B cell (primary cell): ENCODE measurements around the gene NOL4. TPM values are rescaled to one million over a fixed set of nuclear protein-coding genes. Genes with fewer than 3 reads are reported as not detected.

Source experiments
- ATAC-seq: fragments of 200-7000 bp; cut with Tn5 transposase; one replicate; pipeline ENCODE4 v1.10.0; 2021; ENCODE audit warnings: low read depth, mild to moderate bottlenecking, moderate number of reproducible peaks, moderate library complexity
- CTCF ChIA-PET: fragments of 350-600 bp; sonication (Branson Sonifier 250); formaldehyde crosslinking; loops from one replicate; lab custom pipeline; 2021; ENCODE audit warnings: antibody characterized with exemption, inconsistent platforms; lab: Charles Lee
- POLR2A ChIA-PET: fragments of 350-600 bp; sonication (Branson Sonifier 250); formaldehyde crosslinking; loops from one replicate; lab custom pipeline; 2021; ENCODE audit warnings: antibody characterized with exemption; lab: Charles Lee
- DNase-seq: peaks from one replicate; pipeline ENCODE4 v3.0.0; 2013
- H2AFZ ChIP-seq: 2 replicates; pipeline ENCODE4 v1.6.1; 2012; ENCODE audit warnings: mild to moderate bottlenecking, low read depth, low read length; ENCODE audit not compliant: insufficient read depth, poor library complexity, severe bottlenecking
- H3K27ac ChIP-seq, 2 donors: 1 replicate in 1 of 2; 2 replicates in 1 of 2; pipeline ENCODE4 v1.5.1; 2012 to 2013; ENCODE audit warnings: low read length in 2 of 2, mild to moderate bottlenecking in 2 of 2, moderate library complexity in 1 of 2
- H3K27me3 ChIP-seq, 4 experiments: fragments of 200-600 bp in 1 of 4; sonication (generic) in 1 of 4; replicated peaks in 1 of 4; 1 replicate in 2 of 4; 2 replicates in 2 of 4; pipeline versions ENCODE4 v1.6.1 to v1.7.0; 2013 to 2016; ENCODE audit warnings: low read length in 3 of 4, mild to moderate bottlenecking in 2 of 4, mixed read lengths in 1 of 4, moderate library complexity in 1 of 4; ENCODE audit not compliant: insufficient read depth in 4 of 4, control insufficient read depth in 3 of 4; ENCODE audit errors: control extremely low read depth in 1 of 4
- H3K36me3 ChIP-seq, 2 experiments: replicated peaks in 1 of 2; 1 replicate in 1 of 2; 2 replicates in 1 of 2; pipeline versions ENCODE4 v1.6.1 to v1.7.1; 2013; ENCODE audit warnings: low read length in 1 of 2; ENCODE audit not compliant: insufficient read depth in 2 of 2, control insufficient read depth in 1 of 2; ENCODE audit errors: control extremely low read depth in 1 of 2, extremely low read depth in 1 of 2
- H3K4me1 ChIP-seq, 2 donors: fragments of 200-600 bp in 1 of 2; sonication (generic) in 1 of 2; 1 replicate in 1 of 2; 2 replicates in 1 of 2; pipeline versions ENCODE4 v1.5.1 to v1.6.1; 2013 to 2017; ENCODE audit warnings: low read length in 2 of 2; ENCODE audit not compliant: control insufficient read depth in 2 of 2, insufficient read depth in 2 of 2
- H3K4me2 ChIP-seq: replicated peaks from 2 replicates; pipeline ENCODE3; 2012; ENCODE audit warnings: mild to moderate bottlenecking, low read depth, low read length; ENCODE audit not compliant: poor library complexity, severe bottlenecking
- H3K4me3 ChIP-seq, 5 experiments: fragments of 200-600 bp in 1 of 5; sonication (generic) in 1 of 5; 1 replicate in 3 of 5; 2 replicates in 2 of 5; pipeline versions ENCODE4 v1.5.1 to v1.7.0; 2011 to 2016; ENCODE audit warnings: low read length in 4 of 5, mild to moderate bottlenecking in 4 of 5, low read depth in 2 of 5, control low read depth in 1 of 5, moderate library complexity in 1 of 5; ENCODE audit not compliant: insufficient read depth in 1 of 5; ENCODE audit errors: control extremely low read depth in 1 of 5, extremely low read depth in 1 of 5
- H3K79me2 ChIP-seq: fragments of 200-600 bp; sonication (generic); one replicate; pipeline ENCODE4 v1.6.0; 2016; ENCODE audit warnings: low read length; ENCODE audit not compliant: control insufficient read depth, insufficient read depth
- H3K9ac ChIP-seq: fragments of 200-600 bp; sonication (generic); 2 replicates; pipeline ENCODE4 v1.6.1; 2017; ENCODE audit warnings: mild to moderate bottlenecking, low read length, moderate library complexity
- H3K9me3 ChIP-seq, 3 donors: one replicate each; pipeline versions ENCODE4 v1.6.1 to v1.7.1; 2013; ENCODE audit warnings: low read length in 2 of 3; ENCODE audit not compliant: control insufficient read depth in 2 of 3, insufficient read depth in 1 of 3; ENCODE audit errors: control extremely low read depth in 1 of 3
- H4K20me1 ChIP-seq: 2 replicates; pipeline ENCODE4 v1.6.0; 2012; ENCODE audit warnings: mild to moderate bottlenecking, low read length; ENCODE audit not compliant: insufficient read depth, control insufficient read depth, poor library complexity, severe bottlenecking
- H3K27ac Mint-ChIP-seq: one replicate; pipeline ENCODE4 v1.8.0; 2021; ENCODE audit warnings: mixed read lengths
- H3K27me3 Mint-ChIP-seq: one replicate; pipeline ENCODE4 v1.8.0; 2021; ENCODE audit warnings: mixed read lengths
- H3K4me1 Mint-ChIP-seq: one replicate; pipeline ENCODE4 v1.8.0; 2021; ENCODE audit warnings: mixed read lengths
- H3K4me3 Mint-ChIP-seq: one replicate; pipeline ENCODE4 v1.8.0; 2021; ENCODE audit warnings: mixed read lengths
- H3K9me3 Mint-ChIP-seq: one replicate; pipeline ENCODE4 v1.8.0; 2022; ENCODE audit warnings: mixed read lengths; ENCODE audit not compliant: insufficient read depth
- EZH2 ChIP-seq: IDR thresholded peaks from 2 replicates; pipeline ENCODE4 v1.6.1; 2012; ENCODE audit warnings: borderline replicate concordance, low read depth, mild to moderate bottlenecking, moderate library complexity, low read length; ENCODE audit not compliant: insufficient read depth, poor library complexity, severe bottlenecking
- WGBS: methylation state at CpG from one replicate; pipeline ENCODE4 v1.1.5; 2013; ENCODE audit warnings: missing lambda C conversion rate; ENCODE audit not compliant: insufficient coverage; 5-methylcytosine and 5-hydroxymethylcytosine counted together
- intact Hi-C: fragments of 100-400 bp; cut with micrococcal nuclease; formaldehyde crosslinking; loops from one replicate; pipeline ENCODE4 v1.10.0; 2022
- polyA plus RNA-seq: library from polyadenylated mRNA; depleted of rRNA; stranded (reverse); fragments of >200 nt; gene quantifications from 2 replicates; pipeline ENCODE4 v1.2.3, GENCODE V29; 2012
- total RNA-seq, 2 donors: library from RNA; stranded (reverse); fragments of 120-200 nt in 1 of 2; gene quantifications; 1 replicate in 1 of 2; 2 replicates in 1 of 2; pipeline versions ENCODE4 v1.2.3 to v1.2.4, GENCODE V29; 2013 to 2022
- TF ChIP-seq, protein P1 (sequence below): fragments of 200-600 bp; IDR thresholded peaks from one replicate; pipeline ENCODE4 v1.8.0; 2022; ENCODE audit warnings: antibody characterized with exemption, mild to moderate bottlenecking

Gene NOL4
- total and polyA plus RNA-seq, 2 donors (not counting 1 experiment from before 2014, with no cell fraction given), result not detected

DNA sequence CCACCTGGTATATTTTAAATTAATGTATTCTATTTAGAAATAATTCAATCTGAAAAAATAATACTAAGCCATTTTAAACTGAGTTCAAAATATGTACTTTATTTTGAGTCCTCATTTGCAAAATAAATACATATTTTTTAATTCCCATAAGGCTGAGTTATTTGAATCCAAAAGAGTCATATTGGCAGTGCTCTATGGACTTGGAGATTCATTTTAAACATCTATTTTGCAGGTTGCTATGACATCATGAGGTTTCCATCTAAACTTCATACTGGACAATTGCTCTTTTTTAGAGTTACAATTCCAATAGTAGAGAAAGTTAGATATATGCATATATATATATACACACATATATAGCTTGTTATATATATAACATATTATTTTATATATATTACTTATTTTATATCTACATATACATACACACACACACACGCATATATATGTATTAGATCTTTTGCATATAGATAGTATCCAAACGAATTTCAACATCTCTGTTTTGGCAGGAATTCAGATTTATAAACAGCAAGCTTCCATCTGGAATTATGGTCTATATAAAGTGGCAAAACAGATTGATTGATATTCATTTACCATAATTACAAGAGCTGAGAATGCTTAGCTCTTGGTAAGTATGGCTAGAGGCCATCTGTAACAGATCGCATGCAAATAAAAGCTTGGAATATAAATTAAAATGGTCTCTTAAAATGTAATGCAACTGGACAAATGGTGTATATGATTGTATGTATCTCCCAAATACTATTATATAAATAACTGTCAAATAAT, 34.9 kb downstream of the NOL4 start:
- Mint-ChIP-seq H3K27ac (no peak overlapping the region), H3K4me3 (no peak overlapping the region), H3K9me3 (peaks cover 1% of the 10 kb centered on the region), H3K4me1 (no peaks in the 10 kb centered on the region), H3K27me3 (no peaks in the 10 kb centered on the region)
- TF ChIP-seq EZH2, result no peak
- TF ChIP-seq, protein P1, sequence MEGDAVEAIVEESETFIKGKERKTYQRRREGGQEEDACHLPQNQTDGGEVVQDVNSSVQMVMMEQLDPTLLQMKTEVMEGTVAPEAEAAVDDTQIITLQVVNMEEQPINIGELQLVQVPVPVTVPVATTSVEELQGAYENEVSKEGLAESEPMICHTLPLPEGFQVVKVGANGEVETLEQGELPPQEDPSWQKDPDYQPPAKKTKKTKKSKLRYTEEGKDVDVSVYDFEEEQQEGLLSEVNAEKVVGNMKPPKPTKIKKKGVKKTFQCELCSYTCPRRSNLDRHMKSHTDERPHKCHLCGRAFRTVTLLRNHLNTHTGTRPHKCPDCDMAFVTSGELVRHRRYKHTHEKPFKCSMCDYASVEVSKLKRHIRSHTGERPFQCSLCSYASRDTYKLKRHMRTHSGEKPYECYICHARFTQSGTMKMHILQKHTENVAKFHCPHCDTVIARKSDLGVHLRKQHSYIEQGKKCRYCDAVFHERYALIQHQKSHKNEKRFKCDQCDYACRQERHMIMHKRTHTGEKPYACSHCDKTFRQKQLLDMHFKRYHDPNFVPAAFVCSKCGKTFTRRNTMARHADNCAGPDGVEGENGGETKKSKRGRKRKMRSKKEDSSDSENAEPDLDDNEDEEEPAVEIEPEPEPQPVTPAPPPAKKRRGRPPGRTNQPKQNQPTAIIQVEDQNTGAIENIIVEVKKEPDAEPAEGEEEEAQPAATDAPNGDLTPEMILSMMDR, result no peak
- Histone ChIP-seq H3K36me3 (no peaks in the 10 kb centered on the region), H3K4me2 (no peak overlapping the region), H2AFZ (no peak overlapping the region), H3K79me2 (no peaks in the 10 kb centered on the region), H3K27me3 (no peaks in the 10 kb centered on the region), H4K20me1 (no peaks in the 10 kb centered on the region), H3K9me3 (peaks cover 0 to 3% (median 0%) of the 10 kb centered on the region in 3 donors), H3K27ac (no peak overlapping the region), H3K4me1 (no peaks in the 10 kb centered on the region), H3K9ac (no peak overlapping the region), H3K4me3 (no peak overlapping the region)
- ChIA-PET POLR2A (no interaction called here), CTCF (no interaction called here)
- intact Hi-C loops, result no loop called here
- ATAC-seq, result no peak
- WGBS, result no CpG with 5 or more reads among the region's 3 CpGs
- DNase-seq, result no peak
